ENCODE data around the gene BEND2.

Gene BEND2

DNA sequence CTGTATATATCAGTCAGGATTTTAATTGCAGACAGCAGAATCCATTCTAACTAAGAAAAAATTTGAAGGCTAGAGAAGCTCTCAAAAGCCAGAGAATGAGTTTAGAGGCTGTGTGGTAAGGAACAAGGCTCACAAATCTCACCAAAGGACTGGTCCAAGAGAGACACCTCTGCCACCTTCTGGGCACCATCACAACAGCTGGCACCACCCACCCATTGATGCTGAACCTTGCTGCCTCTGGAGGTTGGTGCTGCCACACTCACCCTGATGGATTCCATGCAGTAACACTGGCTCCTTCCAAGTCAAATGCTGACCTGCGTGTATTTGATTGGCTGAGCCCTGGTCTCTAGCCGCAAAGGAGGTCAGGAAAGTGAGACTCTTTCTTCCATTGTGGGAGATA is 100.8 kb downstream of the BEND2 start:
- H3F3A ChIP-seq (ENCODE audit: low read depth), result no peaks in the 10 kb centered on the region
- no peaks in the 10 kb centered on the region for H3K4me1 ChIP-seq (ENCODE audit: insufficient read depth, low read length, poor library complexity, severe bottlenecking)
- TF ChIP-seq, protein P1, sequence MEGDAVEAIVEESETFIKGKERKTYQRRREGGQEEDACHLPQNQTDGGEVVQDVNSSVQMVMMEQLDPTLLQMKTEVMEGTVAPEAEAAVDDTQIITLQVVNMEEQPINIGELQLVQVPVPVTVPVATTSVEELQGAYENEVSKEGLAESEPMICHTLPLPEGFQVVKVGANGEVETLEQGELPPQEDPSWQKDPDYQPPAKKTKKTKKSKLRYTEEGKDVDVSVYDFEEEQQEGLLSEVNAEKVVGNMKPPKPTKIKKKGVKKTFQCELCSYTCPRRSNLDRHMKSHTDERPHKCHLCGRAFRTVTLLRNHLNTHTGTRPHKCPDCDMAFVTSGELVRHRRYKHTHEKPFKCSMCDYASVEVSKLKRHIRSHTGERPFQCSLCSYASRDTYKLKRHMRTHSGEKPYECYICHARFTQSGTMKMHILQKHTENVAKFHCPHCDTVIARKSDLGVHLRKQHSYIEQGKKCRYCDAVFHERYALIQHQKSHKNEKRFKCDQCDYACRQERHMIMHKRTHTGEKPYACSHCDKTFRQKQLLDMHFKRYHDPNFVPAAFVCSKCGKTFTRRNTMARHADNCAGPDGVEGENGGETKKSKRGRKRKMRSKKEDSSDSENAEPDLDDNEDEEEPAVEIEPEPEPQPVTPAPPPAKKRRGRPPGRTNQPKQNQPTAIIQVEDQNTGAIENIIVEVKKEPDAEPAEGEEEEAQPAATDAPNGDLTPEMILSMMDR (conservative IDR thresholded peaks at IDR 0.05; ENCODE audit: low read length), result no peak
- no peak for TF ChIP-seq EZH2phosphoT487 (IDR thresholded peaks at IDR 0.05; ENCODE audit: borderline replicate concordance)
- H3K36me3 ChIP-seq (ENCODE audit: insufficient read depth, low read length), result no peaks in the 10 kb centered on the region
- H3K9me2 ChIP-seq (replicated peaks; ENCODE audit: low read depth, low read length), result no peaks in the 10 kb centered on the region
- no peaks in the 10 kb centered on the region for H3K9me3 ChIP-seq (ENCODE audit: insufficient read depth, low read depth, low read length)
- H3K27me3 ChIP-seq (ENCODE audit: insufficient read depth, low read length, poor library complexity, severe bottlenecking), result no peaks in the 10 kb centered on the region
- no peak overlapping the region for H2AFZ ChIP-seq (ENCODE audit: low read length)
- H3K9ac ChIP-seq (ENCODE audit: low read depth, low read length, poor library complexity, severe bottlenecking), result no peak overlapping the region
- H3K4me3 ChIP-seq (ENCODE audit: low read length, poor library complexity, severe bottlenecking), result no peak overlapping the region
- no peak overlapping the region for H3K4me2 ChIP-seq (ENCODE audit: low read depth, low read length, poor library complexity, severe bottlenecking)
- H3K79me2 ChIP-seq (ENCODE audit: insufficient read depth, low read length), result no peaks in the 10 kb centered on the region
- H4K20me1 ChIP-seq (ENCODE audit: insufficient read depth, low read length, poor library complexity, severe bottlenecking), result no peaks in the 10 kb centered on the region

Data from Loucy (cell line).